ENCODE measurements around the gene DCAF8. TPM values are rescaled to one million over a fixed set of nuclear protein-coding genes. Genes with fewer than 3 reads are reported as not detected.

DCAF8 gene
- total and polyA plus RNA-seq, 2 experiments from 2014 or later: 55.0 to 104 TPM

DNA sequence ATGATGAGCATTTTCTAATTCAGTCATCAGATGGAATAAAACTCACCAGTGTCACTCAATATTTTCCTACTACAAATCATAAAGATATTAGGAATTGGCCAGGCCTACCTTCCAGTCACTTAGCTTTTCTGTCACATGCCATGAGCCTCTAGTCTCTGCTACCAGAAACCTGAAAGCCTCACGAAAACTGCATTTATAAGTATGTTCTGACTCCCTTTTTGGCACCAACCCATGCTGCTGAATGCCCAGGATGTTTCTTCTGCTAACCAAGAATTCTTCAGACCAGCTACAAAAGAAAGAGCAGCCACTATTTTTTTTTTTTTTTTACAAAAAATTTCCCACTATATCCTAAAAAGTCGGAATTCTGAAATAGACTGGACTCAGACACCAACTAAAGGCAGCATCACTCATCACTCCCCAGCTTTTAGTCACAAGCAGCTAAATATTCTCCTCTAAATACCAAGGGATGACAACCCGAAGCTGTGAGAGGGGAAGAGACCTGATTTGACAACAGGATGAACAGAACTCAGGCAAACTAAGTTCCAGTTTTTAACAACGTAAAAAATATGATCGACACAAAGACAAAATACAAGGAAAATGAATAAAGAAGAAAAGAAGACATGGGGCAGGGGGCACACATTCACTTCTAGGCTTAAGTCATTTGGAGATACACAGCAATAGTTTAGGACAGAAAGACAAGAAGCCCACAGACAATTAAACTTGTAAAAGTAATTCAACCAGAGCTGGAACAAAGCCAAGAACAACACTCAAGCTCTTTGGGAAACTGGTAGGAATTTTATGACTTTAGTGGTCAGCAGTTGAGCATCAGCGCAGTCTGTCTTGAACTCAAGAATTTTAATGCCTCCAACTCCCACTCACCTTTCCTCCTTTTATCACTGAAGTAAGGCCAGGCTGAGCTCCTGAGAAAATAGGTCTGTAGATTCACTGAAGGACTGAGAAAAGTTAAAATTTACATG, 1.7 kb downstream of the DCAF8 start (continued):
- no peak for TF ChIP-seq REST (IDR thresholded peaks at IDR 0.05; ENCODE audit: unreplicated experiment)
- TF ChIP-seq, protein P1, sequence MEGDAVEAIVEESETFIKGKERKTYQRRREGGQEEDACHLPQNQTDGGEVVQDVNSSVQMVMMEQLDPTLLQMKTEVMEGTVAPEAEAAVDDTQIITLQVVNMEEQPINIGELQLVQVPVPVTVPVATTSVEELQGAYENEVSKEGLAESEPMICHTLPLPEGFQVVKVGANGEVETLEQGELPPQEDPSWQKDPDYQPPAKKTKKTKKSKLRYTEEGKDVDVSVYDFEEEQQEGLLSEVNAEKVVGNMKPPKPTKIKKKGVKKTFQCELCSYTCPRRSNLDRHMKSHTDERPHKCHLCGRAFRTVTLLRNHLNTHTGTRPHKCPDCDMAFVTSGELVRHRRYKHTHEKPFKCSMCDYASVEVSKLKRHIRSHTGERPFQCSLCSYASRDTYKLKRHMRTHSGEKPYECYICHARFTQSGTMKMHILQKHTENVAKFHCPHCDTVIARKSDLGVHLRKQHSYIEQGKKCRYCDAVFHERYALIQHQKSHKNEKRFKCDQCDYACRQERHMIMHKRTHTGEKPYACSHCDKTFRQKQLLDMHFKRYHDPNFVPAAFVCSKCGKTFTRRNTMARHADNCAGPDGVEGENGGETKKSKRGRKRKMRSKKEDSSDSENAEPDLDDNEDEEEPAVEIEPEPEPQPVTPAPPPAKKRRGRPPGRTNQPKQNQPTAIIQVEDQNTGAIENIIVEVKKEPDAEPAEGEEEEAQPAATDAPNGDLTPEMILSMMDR (conservative IDR thresholded peaks at IDR 0.05; ENCODE audit: low read depth in 2 of 2): no peak
- TF ChIP-seq EZH2 (IDR thresholded peaks at IDR 0.05; ENCODE audit: low read depth, unreplicated experiment): no peak
- no peak for TF ChIP-seq CREB1 (CRISPR knock-in tag; IDR thresholded peaks at IDR 0.05; ENCODE audit: low read depth)
- no peak for TF ChIP-seq ZNF114 (CRISPR knock-in tag; IDR thresholded peaks at IDR 0.05)
- TF ChIP-seq NANOG (IDR thresholded peaks at IDR 0.05; ENCODE audit: borderline replicate concordance): no peak
- TF ChIP-seq EZH2phosphoT487 (IDR thresholded peaks at IDR 0.05; ENCODE audit: unreplicated experiment): no peak
- TF ChIP-seq STAT1 (IDR thresholded peaks at IDR 0.05; ENCODE audit: unreplicated experiment): no peak
- no peak for TF ChIP-seq POLR2AphosphoS5 (IDR thresholded peaks at IDR 0.05; ENCODE audit: low read depth)
- TF ChIP-seq, protein P2, sequence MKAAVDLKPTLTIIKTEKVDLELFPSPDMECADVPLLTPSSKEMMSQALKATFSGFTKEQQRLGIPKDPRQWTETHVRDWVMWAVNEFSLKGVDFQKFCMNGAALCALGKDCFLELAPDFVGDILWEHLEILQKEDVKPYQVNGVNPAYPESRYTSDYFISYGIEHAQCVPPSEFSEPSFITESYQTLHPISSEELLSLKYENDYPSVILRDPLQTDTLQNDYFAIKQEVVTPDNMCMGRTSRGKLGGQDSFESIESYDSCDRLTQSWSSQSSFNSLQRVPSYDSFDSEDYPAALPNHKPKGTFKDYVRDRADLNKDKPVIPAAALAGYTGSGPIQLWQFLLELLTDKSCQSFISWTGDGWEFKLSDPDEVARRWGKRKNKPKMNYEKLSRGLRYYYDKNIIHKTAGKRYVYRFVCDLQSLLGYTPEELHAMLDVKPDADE (IDR thresholded peaks at IDR 0.05): no peak

GRCh38 chr1:160258177-160258798, 4.1 kb downstream of the DCAF8 start:
- Histone ChIP-seq H2AFZ (no peak overlapping the region), H3K27ac (ENCODE audit: low read depth) (no peak overlapping the region), H3K9me2 (ENCODE audit: insufficient read depth) (no peaks in the 10 kb centered on the region), H3K4me2 (no peak overlapping the region), H3K27me3 (ENCODE audit: insufficient read depth) (no peaks in the 10 kb centered on the region), H3K79me2 (replicated peaks; ENCODE audit: insufficient read depth) (peaks cover 70% of the 10 kb centered on the region), H3F3A (replicated peaks; ENCODE audit: low read depth) (no peaks in the 10 kb centered on the region), H4K20me1 (replicated peaks; ENCODE audit: insufficient read depth) (no peaks in the 10 kb centered on the region), H3K36me3 (ENCODE audit: insufficient read depth) (peaks cover 4% of the 10 kb centered on the region; the same call in 1 of the 2 replicates), H3K4me1 (ENCODE audit: insufficient read depth) (peaks cover 20% of the 10 kb centered on the region), H3K4me3 (no peak overlapping the region)
- ATAC-seq (no peak), DNase-seq (ENCODE audit: low spot score) (no peak)
- Mint-ChIP-seq H3K9me3 (no peaks in the 10 kb centered on the region), H3K27me3 (ENCODE audit: insufficient read depth, low read depth, poor library complexity) (peaks cover 8% of the 10 kb centered on the region), H3K36me3 (ENCODE audit: low read depth) (peaks cover 15% of the 10 kb centered on the region; the same call in 2 of the 3 replicates), H3K4me1 (peaks cover 22% of the 10 kb centered on the region), H3K4me3 (no peak overlapping the region), H3K27ac (no peak overlapping the region)
- TF ChIP-seq JUNB (IDR thresholded peaks at IDR 0.05; ENCODE audit: unreplicated experiment) (no peak), POLR2AphosphoS5 (IDR thresholded peaks at IDR 0.05; ENCODE audit: low read depth) (no peak)
- TF ChIP-seq, protein P2 (IDR thresholded peaks at IDR 0.05): no peak

All from GM23338 (cell line).